Nephron (organoid): Measurements from ENCODE around the gene CEP126.

Experiments used
- H3K27ac Mint-ChIP-seq, 3 experiments: 2 replicates each; pipeline ENCODE4 v1.8.0; 2020; ENCODE audit warnings: mixed read lengths in 3 of 3, mild to moderate bottlenecking in 2 of 3, moderate library complexity in 1 of 3
- H3K27me3 Mint-ChIP-seq: 2 replicates; pipeline ENCODE4 v1.8.0; 2021; ENCODE audit warnings: low read depth, mild to moderate bottlenecking, moderate library complexity, mixed read lengths
- H3K36me3 Mint-ChIP-seq: 2 replicates; pipeline ENCODE4 v1.8.0; 2020; ENCODE audit warnings: low read depth, mixed read lengths
- H3K4me1 Mint-ChIP-seq: 2 replicates; pipeline ENCODE4 v1.8.0; 2020; ENCODE audit warnings: mixed read lengths
- H3K4me3 Mint-ChIP-seq, 3 experiments: 2 replicates each; pipeline ENCODE4 v1.8.0; 2020; ENCODE audit warnings: mild to moderate bottlenecking in 3 of 3, mixed read lengths in 3 of 3, moderate library complexity in 2 of 3
- H3K9me3 Mint-ChIP-seq: 2 replicates; pipeline ENCODE4 v1.8.0; 2020; ENCODE audit warnings: mixed read lengths
- TF ChIP-seq, protein P1 (sequence below), 3 experiments: fragments of 200-600 bp; sonication (generic); IDR thresholded peaks; one replicate each; pipeline ENCODE4 v1.5.0; 2021; ENCODE audit warnings: antibody characterized with exemption in 3 of 3; ENCODE audit not compliant: unreplicated experiment in 3 of 3

CEP126 gene

DNA sequence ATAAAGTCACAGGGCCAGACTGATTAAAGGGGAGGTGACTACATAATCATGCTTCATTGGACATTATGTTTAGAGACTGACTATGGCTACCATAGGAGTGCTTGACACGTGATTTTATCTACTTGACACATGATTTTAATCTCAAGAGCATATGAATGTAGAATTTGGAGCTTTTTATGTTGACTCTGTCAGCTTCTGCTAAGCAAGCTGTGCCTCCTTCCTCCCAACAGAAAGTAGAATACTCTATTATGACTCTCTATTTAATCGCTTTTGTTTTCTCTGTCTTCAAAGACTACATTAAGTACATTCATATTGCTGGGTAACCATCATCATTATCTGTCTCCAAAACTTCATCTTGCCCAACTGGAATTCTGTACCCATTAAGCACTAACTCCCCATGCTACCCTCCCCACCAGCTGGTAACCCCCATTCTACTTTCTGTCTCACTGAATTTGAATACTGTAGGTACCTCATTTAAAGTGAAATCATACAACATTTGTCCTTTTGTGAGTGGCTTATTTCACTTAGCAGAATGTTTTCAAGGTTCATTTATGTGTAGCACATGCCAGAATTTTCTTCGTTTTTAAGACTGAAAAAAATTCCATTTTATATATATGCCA, 26.2 kb downstream of the CEP126 start:
- Mint-ChIP-seq H3K27ac (no peak overlapping the region), H3K4me1 (no peaks in the 10 kb centered on the region), H3K9me3 (no peaks in the 10 kb centered on the region), H3K27me3 (no peaks in the 10 kb centered on the region), H3K4me3 (no peak overlapping the region), H3K36me3 (no peaks in the 10 kb centered on the region)
- TF ChIP-seq, protein P1, sequence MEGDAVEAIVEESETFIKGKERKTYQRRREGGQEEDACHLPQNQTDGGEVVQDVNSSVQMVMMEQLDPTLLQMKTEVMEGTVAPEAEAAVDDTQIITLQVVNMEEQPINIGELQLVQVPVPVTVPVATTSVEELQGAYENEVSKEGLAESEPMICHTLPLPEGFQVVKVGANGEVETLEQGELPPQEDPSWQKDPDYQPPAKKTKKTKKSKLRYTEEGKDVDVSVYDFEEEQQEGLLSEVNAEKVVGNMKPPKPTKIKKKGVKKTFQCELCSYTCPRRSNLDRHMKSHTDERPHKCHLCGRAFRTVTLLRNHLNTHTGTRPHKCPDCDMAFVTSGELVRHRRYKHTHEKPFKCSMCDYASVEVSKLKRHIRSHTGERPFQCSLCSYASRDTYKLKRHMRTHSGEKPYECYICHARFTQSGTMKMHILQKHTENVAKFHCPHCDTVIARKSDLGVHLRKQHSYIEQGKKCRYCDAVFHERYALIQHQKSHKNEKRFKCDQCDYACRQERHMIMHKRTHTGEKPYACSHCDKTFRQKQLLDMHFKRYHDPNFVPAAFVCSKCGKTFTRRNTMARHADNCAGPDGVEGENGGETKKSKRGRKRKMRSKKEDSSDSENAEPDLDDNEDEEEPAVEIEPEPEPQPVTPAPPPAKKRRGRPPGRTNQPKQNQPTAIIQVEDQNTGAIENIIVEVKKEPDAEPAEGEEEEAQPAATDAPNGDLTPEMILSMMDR (IDR thresholded peaks at IDR 0.05; ENCODE audit: unreplicated experiment in 3 of 3), result no peak

DNA sequence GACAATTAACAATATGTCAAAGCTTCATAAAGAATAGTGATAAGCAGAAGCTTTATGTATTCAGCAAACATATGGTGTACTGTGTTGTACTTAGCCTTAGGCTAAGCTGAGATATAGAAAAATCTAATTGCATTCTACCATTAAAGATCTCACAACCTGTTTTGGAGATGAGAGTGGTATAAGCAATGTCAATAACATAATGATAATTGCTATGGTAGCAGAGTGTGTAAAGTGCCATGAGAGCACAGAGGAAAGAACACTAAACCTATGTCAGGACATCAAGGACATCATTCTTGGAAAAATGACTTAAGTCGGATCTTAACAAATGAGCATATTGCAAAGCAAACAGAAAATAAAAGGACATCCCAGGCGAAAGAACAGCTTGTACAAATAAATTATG, 30.1 kb downstream of the CEP126 start:
- H3K4me1 Mint-ChIP-seq, result no peaks in the 10 kb centered on the region
- H3K9me3 Mint-ChIP-seq, result no peaks in the 10 kb centered on the region
- H3K27ac Mint-ChIP-seq, result no peak overlapping the region
- H3K4me3 Mint-ChIP-seq, result no peak overlapping the region
- no peaks in the 10 kb centered on the region for H3K27me3 Mint-ChIP-seq
- no peaks in the 10 kb centered on the region for H3K36me3 Mint-ChIP-seq
- TF ChIP-seq, protein P1 (IDR thresholded peaks at IDR 0.05; ENCODE audit: unreplicated experiment in 3 of 3), result no peak

DNA sequence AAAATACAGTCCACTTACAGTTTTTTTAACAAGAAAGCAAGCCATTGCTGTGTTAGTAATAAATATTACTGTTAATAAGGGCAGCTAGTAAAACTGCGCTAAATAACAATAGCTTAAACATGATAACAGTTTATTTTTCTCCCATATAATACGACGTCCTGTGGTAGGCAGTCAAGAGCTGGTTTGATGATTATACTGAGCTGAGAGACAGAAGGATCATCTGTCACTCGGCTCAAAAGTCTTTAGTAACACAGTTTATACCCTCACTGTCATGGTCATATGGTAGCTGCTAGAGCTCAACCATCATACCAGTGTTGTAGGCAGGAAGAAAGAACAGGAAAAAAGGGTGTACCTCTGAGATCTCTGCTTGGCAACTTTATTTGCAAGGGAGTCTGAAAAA, 30.6 kb downstream of the CEP126 start:
- TF ChIP-seq, protein P1 (IDR thresholded peaks at IDR 0.05; ENCODE audit: unreplicated experiment in 3 of 3), result no peak
- no peaks in the 10 kb centered on the region for H3K4me1 Mint-ChIP-seq
- H3K9me3 Mint-ChIP-seq, result no peaks in the 10 kb centered on the region
- H3K36me3 Mint-ChIP-seq, result no peaks in the 10 kb centered on the region
- H3K27ac Mint-ChIP-seq, result no peak overlapping the region
- H3K4me3 Mint-ChIP-seq, result no peak overlapping the region
- no peaks in the 10 kb centered on the region for H3K27me3 Mint-ChIP-seq

DNA sequence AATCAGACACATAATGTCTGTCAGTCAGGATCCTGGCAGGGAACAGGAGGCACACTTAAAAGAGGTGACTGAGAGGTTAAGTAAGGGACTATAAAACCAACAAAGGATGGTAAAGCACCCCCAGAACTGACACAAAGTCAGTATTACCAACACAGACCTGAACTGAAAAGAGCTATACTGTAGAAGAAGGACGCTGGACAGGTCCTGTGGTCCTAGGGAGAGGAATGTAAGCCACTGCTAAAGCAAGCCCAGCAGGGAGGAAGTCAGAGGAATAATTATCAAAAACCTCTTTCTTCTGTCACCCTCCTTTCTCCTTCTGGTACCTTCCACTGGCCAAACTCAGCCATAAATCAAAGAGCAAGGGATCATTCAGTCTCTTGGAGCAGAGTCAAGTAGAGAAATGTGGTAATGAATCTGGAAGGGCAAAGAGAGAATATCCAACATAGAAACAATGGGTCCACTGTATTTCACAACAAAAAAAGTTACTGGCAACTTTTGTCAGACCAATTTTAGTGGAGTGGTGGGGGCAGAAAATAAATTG, 34.9 kb downstream of the CEP126 start:
- H3K4me3 Mint-ChIP-seq, result no peak overlapping the region
- H3K27ac Mint-ChIP-seq, result no peak overlapping the region
- no peaks in the 10 kb centered on the region for H3K9me3 Mint-ChIP-seq
- TF ChIP-seq, protein P1 (IDR thresholded peaks at IDR 0.05; ENCODE audit: unreplicated experiment in 3 of 3), result no peak
- no peaks in the 10 kb centered on the region for H3K36me3 Mint-ChIP-seq
- no peaks in the 10 kb centered on the region for H3K4me1 Mint-ChIP-seq
- H3K27me3 Mint-ChIP-seq, result no peaks in the 10 kb centered on the region

DNA sequence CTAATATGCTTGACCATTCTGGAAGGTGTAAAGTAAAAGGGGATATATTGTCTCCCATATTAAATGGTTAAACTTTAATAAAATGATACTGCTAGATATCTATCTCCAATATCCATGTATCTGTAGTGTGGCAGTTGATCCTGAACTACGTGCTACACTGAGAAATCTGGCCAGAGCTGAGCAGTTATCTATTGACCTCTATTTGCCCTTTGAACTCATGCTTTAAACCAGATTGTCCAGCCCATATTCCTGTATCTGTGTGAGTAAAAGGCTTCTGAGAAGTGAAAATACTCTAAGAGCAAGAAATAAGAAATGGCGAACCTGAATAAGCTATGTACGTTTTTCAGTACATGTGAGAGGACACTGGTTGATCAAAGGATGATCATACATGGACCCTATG, 40.5 kb downstream of the CEP126 start:
- no peak overlapping the region for H3K27ac Mint-ChIP-seq
- H3K4me1 Mint-ChIP-seq, result no peaks in the 10 kb centered on the region
- no peaks in the 10 kb centered on the region for H3K27me3 Mint-ChIP-seq
- H3K9me3 Mint-ChIP-seq, result no peaks in the 10 kb centered on the region
- TF ChIP-seq, protein P1 (IDR thresholded peaks at IDR 0.05; ENCODE audit: unreplicated experiment in 3 of 3), result no peak
- no peak overlapping the region for H3K4me3 Mint-ChIP-seq
- H3K36me3 Mint-ChIP-seq, result peaks cover 5% of the 10 kb centered on the region

DNA sequence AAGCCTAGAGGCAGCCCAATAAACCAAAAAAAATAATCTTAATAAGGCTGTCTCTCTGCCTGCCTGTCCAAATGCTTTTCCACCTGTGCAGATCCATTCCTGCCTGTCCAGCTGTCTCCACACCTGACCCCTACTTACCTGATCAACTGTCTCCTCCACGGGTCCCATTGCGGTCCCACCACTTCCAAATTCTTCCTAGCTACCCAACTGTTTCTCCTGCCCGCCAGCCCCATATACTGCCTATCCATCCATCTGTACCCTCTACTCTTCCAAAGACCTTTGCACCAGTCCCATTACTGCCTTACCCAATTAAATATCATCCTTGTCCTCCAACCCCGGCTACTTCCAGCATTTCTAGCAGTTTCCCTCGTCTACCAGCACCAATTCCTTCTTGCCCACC, 40.9 kb downstream of the CEP126 start:
- Mint-ChIP-seq H3K4me3 (no peak overlapping the region), H3K27ac (no peak overlapping the region), H3K4me1 (no peaks in the 10 kb centered on the region), H3K36me3 (peaks cover 5% of the 10 kb centered on the region), H3K27me3 (no peaks in the 10 kb centered on the region), H3K9me3 (no peaks in the 10 kb centered on the region)
- TF ChIP-seq, protein P1 (IDR thresholded peaks at IDR 0.05; ENCODE audit: unreplicated experiment in 3 of 3), result no peak
